IMR-90 (cell line): ENCODE data around the gene GNG11.

Experiments used
- CHD1 ChIP-seq: IDR thresholded peaks from 2 replicates; pipeline ENCODE4 v1.6.1; 2012; ENCODE audit warnings: low read depth, low read length, improper control_type of control experiment
- CTCF ChIP-seq: conservative IDR thresholded peaks from 2 replicates; pipeline ENCODE4 v1.5.1; 2012; ENCODE audit warnings: mild to moderate bottlenecking, low read depth, low read length, improper control_type of control experiment
- FOS ChIP-seq: fragments of 150-350 bp; IDR thresholded peaks from 2 replicates; pipeline ENCODE4 v1.6.1; 2016; ENCODE audit warnings: low read depth, low read length
- MAFK ChIP-seq: IDR thresholded peaks from 2 replicates; pipeline ENCODE4 v1.6.1; 2012; ENCODE audit warnings: low read depth, low read length, improper control_type of control experiment
- MAZ ChIP-seq: IDR thresholded peaks from 2 replicates; pipeline ENCODE4 v1.6.1; 2012; ENCODE audit warnings: low read depth, mild to moderate bottlenecking, low read length, improper control_type of control experiment, moderate library complexity, borderline replicate concordance
- MXI1 ChIP-seq: IDR thresholded peaks from 2 replicates; pipeline ENCODE4 v1.6.1; 2012; ENCODE audit warnings: low read depth, mild to moderate bottlenecking, low read length, moderate library complexity, borderline replicate concordance
- POLR2A ChIP-seq: IDR thresholded peaks from 2 replicates; pipeline ENCODE4 v1.6.1; 2012; ENCODE audit warnings: mild to moderate bottlenecking, low read depth, low read length
- RAD21 ChIP-seq: IDR thresholded peaks from 2 replicates; pipeline ENCODE4 v1.6.1; 2012; ENCODE audit warnings: low read length, improper control_type of control experiment
- SMC3 ChIP-seq: fragments of 150-350 bp; IDR thresholded peaks from 2 replicates; pipeline ENCODE4 v1.6.1; 2016; ENCODE audit warnings: low read depth, mild to moderate bottlenecking, antibody characterized with exemption, low read length, moderate library complexity

- TF ChIP-seq CTCF (no peak), POLR2A (no peak), CHD1 (no peak), MAZ (no peak), MAFK (no peak), FOS (no peak), RAD21 (no peak), MXI1 (no peak), SMC3 (no peak)
Observed at GRCh38 chr7:93906267-93906666, 15.3 kb upstream of the GNG11 start, which contains the start of gene GNGT1.
